SK-N-MC (cell line): ENCODE data around the gene KIAA1671.

Source experiments
- EZH2 ChIP-seq: fragments of 200-600 bp; sonication (generic); IDR thresholded peaks from one replicate; pipeline ENCODE4 v1.6.1; 2017; ENCODE audit warnings: antibody characterized with exemption
- FOXP2 ChIP-seq: optimal IDR thresholded peaks from 2 replicates; pipeline ENCODE3; 2011; ENCODE audit warnings: mild to moderate bottlenecking, moderate library complexity; ENCODE audit not compliant: insufficient read depth; ENCODE audit errors: extremely low read length, control extremely low read depth
- POLR2AphosphoS5 ChIP-seq: IDR thresholded peaks from 2 replicates; pipeline ENCODE4 v1.6.1; 2012; ENCODE audit warnings: mild to moderate bottlenecking, low read depth, low read length, borderline replicate concordance

DNA sequence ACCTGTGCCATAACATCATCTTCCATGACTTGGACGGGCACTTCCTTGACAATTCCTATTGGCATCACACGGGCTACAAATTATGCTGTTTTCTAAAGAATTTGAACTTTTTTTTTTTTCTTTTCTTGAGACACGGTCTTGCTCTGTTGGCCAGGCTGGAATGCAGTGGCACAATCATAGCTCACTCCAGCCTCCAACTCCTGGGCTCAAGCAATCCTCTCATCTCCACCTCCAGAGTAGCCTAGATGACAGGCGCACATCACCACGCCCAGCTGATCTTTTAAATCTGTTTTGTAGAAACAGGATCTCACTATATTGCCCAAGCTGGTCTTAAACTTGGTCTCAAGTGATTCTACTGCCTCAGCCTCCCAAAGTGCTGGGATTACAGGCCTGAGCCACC lies 243.8 kb downstream of the KIAA1671 start:
- no peak for TF ChIP-seq EZH2
- no peak for TF ChIP-seq POLR2AphosphoS5
- TF ChIP-seq FOXP2: no peak
